ENCODE data around the gene NAALADL2. TPM values are rescaled to one million over a fixed set of nuclear protein-coding genes. Genes with fewer than 3 reads are reported as not detected.

The NAALADL2 gene
- total RNA-seq, 1 donor: 23.5 TPM

DNA sequence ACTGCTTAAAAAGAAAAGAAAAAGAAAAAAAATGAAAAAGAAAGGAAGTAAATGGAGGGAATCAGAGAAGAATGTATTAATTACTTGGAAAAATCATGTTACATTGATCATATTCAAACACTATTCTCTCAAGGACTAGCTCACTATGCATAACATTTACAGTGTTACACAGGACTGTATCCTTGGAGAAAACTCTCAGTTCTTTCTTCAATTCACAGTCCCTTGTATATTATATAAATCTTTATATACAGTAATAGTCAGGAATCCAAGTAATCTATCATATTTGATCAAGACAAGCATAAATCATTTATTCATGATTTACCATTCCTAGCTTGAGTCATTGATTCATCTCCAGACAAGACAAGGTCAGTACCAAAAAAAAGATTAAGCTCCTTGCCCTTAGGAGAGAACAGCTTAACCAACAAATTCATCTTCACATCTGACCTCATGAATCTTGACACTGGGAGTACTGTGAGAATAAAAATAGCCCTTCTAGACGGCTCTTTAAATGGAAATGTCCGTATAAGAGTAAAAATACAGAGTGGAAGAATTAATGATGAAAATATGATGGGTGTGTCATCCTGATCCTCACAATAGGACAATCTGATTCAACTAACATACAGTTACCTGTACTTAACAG lies 980.4 kb downstream of the NAALADL2 start:
- no peaks in the 10 kb centered on the region for H3K4me1 ChIP-seq (ENCODE audit: insufficient read depth, low read length)
- H3K9me3 ChIP-seq (ENCODE audit: low read depth, low read length): no peaks in the 10 kb centered on the region
- no peaks in the 10 kb centered on the region for H4K20me1 ChIP-seq (ENCODE audit: insufficient read depth, low read length)
- no peak overlapping the region for H2AFZ ChIP-seq (ENCODE audit: low read length)
- H3K36me3 ChIP-seq (ENCODE audit: insufficient read depth, low read length): no peaks in the 10 kb centered on the region
- H3K4me3 ChIP-seq (ENCODE audit: insufficient read depth, low read length): no peak overlapping the region
- H3K27ac ChIP-seq (ENCODE audit: low read depth, low read length): no peak overlapping the region
- H3K4me2 ChIP-seq (ENCODE audit: insufficient read depth, low read length): no peak overlapping the region
- TF ChIP-seq, protein P1, sequence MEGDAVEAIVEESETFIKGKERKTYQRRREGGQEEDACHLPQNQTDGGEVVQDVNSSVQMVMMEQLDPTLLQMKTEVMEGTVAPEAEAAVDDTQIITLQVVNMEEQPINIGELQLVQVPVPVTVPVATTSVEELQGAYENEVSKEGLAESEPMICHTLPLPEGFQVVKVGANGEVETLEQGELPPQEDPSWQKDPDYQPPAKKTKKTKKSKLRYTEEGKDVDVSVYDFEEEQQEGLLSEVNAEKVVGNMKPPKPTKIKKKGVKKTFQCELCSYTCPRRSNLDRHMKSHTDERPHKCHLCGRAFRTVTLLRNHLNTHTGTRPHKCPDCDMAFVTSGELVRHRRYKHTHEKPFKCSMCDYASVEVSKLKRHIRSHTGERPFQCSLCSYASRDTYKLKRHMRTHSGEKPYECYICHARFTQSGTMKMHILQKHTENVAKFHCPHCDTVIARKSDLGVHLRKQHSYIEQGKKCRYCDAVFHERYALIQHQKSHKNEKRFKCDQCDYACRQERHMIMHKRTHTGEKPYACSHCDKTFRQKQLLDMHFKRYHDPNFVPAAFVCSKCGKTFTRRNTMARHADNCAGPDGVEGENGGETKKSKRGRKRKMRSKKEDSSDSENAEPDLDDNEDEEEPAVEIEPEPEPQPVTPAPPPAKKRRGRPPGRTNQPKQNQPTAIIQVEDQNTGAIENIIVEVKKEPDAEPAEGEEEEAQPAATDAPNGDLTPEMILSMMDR (IDR thresholded peaks at IDR 0.05; ENCODE audit: extremely low read depth, low read depth, low read length): no peak
- H3K79me2 ChIP-seq (ENCODE audit: insufficient read depth, low read length): no peaks in the 10 kb centered on the region
- no peaks in the 10 kb centered on the region for H3K27me3 ChIP-seq (ENCODE audit: insufficient read depth, low read length)
- DNase-seq (ENCODE audit: insufficient read length, low spot score, missing footprints): no peak

DNA sequence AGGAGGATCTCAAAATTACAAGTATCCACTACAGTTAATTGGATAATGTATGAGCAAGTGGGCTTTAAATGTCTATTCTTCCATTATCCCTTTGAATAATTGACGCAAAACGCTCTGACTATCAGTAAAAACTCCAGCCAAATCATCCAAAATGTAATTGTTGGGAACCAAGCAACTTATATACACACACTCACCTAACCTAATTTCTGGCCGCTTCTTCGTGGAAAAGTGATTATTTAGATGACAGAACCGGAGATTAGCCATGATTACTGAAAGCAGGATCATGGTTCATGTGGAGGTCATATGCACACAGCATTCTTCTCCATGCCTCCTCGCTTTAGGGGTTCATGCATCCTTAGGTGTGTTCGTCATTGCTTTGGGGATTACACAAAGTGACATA lies 992.4 kb downstream of the NAALADL2 start:
- no peaks in the 10 kb centered on the region for H3K4me1 ChIP-seq (ENCODE audit: insufficient read depth, low read length)
- H3K4me3 ChIP-seq (ENCODE audit: insufficient read depth, low read length): no peak overlapping the region
- H4K20me1 ChIP-seq (ENCODE audit: insufficient read depth, low read length): no peaks in the 10 kb centered on the region
- no peaks in the 10 kb centered on the region for H3K79me2 ChIP-seq (ENCODE audit: insufficient read depth, low read length)
- H3K27me3 ChIP-seq (ENCODE audit: insufficient read depth, low read length): no peaks in the 10 kb centered on the region
- H3K27ac ChIP-seq (ENCODE audit: low read depth, low read length): no peak overlapping the region
- TF ChIP-seq, protein P1 (IDR thresholded peaks at IDR 0.05; ENCODE audit: extremely low read depth, low read depth, low read length): no peak
- no peak overlapping the region for H3K4me2 ChIP-seq (ENCODE audit: insufficient read depth, low read length)
- H3K36me3 ChIP-seq (ENCODE audit: insufficient read depth, low read length): no peaks in the 10 kb centered on the region
- H3K9me3 ChIP-seq (ENCODE audit: low read depth, low read length): no peaks in the 10 kb centered on the region
- no peak for DNase-seq (ENCODE audit: insufficient read length, low spot score, missing footprints)
- no peak overlapping the region for H2AFZ ChIP-seq (ENCODE audit: low read length)

DNA sequence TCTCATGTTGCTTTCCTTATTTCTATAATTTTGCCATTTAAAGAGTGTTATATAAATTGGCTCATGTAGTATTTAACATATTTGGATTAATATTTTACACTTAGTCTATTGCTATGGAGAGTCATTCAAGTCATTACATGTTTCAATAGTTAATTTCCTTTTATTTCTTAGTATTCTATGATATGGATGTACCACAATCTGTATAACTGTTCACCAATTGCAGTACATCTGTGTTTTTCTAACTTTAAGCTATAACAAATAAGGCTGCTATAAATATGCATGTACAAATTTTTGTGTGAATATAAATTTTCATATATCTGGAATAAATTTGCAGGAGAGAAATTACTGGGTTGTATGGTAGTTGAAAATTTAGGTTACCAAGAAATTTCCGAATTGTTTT lies 993.4 kb downstream of the NAALADL2 start:
- no peaks in the 10 kb centered on the region for H3K79me2 ChIP-seq (ENCODE audit: insufficient read depth, low read length)
- H3K4me1 ChIP-seq (ENCODE audit: insufficient read depth, low read length): no peaks in the 10 kb centered on the region
- TF ChIP-seq, protein P1 (IDR thresholded peaks at IDR 0.05; ENCODE audit: extremely low read depth, low read depth, low read length): no peak

DNA sequence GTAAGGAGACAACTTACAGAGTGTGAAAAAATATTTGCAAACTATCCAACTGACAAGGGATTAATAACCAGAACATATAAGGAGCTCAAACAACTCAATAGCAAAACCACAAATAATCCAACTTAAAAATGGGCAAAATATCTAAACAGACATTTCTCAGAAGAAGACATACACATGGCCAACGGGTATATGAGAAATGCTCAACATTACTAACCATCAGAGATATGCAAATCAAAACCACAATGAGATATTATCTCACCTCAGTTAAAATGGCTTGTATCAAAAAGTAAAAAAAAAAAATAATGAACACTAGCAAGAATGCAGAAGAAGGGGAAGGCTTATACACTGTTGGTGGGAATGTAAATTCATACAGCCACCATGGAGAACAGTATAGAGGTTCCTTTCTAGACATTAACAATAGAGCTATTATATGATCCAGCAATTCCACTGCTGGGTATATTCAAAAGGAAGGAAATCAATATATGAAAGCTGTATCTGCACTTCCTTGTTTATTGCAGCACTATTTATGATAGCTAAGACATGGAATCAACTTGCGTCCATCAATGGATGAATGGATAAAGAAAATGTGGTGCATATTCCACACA lies 998.6 kb downstream of the NAALADL2 start:
- DNase-seq (ENCODE audit: insufficient read length, low spot score, missing footprints): no peak
- no peak overlapping the region for H2AFZ ChIP-seq (ENCODE audit: low read length)
- H3K79me2 ChIP-seq (ENCODE audit: insufficient read depth, low read length): no peaks in the 10 kb centered on the region

More for the DNA sequence above, 993.4 kb downstream of the NAALADL2 start:
- H2AFZ ChIP-seq (ENCODE audit: low read length): no peak overlapping the region
- H3K27ac ChIP-seq (ENCODE audit: low read depth, low read length): no peak overlapping the region
- DNase-seq (ENCODE audit: insufficient read length, low spot score, missing footprints): no peak
- H3K4me3 ChIP-seq (ENCODE audit: insufficient read depth, low read length): no peak overlapping the region
- H3K27me3 ChIP-seq (ENCODE audit: insufficient read depth, low read length): no peaks in the 10 kb centered on the region
- no peak overlapping the region for H3K4me2 ChIP-seq (ENCODE audit: insufficient read depth, low read length)
- no peaks in the 10 kb centered on the region for H4K20me1 ChIP-seq (ENCODE audit: insufficient read depth, low read length)
- no peaks in the 10 kb centered on the region for H3K36me3 ChIP-seq (ENCODE audit: insufficient read depth, low read length)
- no peaks in the 10 kb centered on the region for H3K9me3 ChIP-seq (ENCODE audit: low read depth, low read length)

More for the DNA sequence above, 998.6 kb downstream of the NAALADL2 start:
- Histone ChIP-seq H3K27me3 (ENCODE audit: insufficient read depth, low read length) (no peaks in the 10 kb centered on the region), H3K27ac (ENCODE audit: low read depth, low read length) (no peak overlapping the region), H3K4me2 (ENCODE audit: insufficient read depth, low read length) (no peak overlapping the region), H3K4me3 (ENCODE audit: insufficient read depth, low read length) (no peak overlapping the region), H3K36me3 (ENCODE audit: insufficient read depth, low read length) (no peaks in the 10 kb centered on the region), H3K4me1 (ENCODE audit: insufficient read depth, low read length) (no peaks in the 10 kb centered on the region), H3K9me3 (ENCODE audit: low read depth, low read length) (no peaks in the 10 kb centered on the region), H4K20me1 (ENCODE audit: insufficient read depth, low read length) (no peaks in the 10 kb centered on the region)
- TF ChIP-seq, protein P1 (IDR thresholded peaks at IDR 0.05; ENCODE audit: extremely low read depth, low read depth, low read length): no peak

Data from osteoblast (primary cell).